ENCODE measurements around the gene LRRC7. TPM values are rescaled to one million over a fixed set of nuclear protein-coding genes. Genes with fewer than 3 reads are reported as not detected.

The LRRC7 gene
- polyA plus RNA-seq, 1 of the 3 experiments (the other 2 are of a cell fraction) = 0.02 TPM

- TF ChIP-seq, protein P1, sequence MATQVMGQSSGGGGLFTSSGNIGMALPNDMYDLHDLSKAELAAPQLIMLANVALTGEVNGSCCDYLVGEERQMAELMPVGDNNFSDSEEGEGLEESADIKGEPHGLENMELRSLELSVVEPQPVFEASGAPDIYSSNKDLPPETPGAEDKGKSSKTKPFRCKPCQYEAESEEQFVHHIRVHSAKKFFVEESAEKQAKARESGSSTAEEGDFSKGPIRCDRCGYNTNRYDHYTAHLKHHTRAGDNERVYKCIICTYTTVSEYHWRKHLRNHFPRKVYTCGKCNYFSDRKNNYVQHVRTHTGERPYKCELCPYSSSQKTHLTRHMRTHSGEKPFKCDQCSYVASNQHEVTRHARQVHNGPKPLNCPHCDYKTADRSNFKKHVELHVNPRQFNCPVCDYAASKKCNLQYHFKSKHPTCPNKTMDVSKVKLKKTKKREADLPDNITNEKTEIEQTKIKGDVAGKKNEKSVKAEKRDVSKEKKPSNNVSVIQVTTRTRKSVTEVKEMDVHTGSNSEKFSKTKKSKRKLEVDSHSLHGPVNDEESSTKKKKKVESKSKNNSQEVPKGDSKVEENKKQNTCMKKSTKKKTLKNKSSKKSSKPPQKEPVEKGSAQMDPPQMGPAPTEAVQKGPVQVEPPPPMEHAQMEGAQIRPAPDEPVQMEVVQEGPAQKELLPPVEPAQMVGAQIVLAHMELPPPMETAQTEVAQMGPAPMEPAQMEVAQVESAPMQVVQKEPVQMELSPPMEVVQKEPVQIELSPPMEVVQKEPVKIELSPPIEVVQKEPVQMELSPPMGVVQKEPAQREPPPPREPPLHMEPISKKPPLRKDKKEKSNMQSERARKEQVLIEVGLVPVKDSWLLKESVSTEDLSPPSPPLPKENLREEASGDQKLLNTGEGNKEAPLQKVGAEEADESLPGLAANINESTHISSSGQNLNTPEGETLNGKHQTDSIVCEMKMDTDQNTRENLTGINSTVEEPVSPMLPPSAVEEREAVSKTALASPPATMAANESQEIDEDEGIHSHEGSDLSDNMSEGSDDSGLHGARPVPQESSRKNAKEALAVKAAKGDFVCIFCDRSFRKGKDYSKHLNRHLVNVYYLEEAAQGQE (IDR thresholded peaks at IDR 0.05; ENCODE audit: low read depth, low read length) = no peak
These were observed 208.8 kb downstream of the LRRC7 start (continued) for GRCh38 chr1:69776555-69776954.

DNA sequence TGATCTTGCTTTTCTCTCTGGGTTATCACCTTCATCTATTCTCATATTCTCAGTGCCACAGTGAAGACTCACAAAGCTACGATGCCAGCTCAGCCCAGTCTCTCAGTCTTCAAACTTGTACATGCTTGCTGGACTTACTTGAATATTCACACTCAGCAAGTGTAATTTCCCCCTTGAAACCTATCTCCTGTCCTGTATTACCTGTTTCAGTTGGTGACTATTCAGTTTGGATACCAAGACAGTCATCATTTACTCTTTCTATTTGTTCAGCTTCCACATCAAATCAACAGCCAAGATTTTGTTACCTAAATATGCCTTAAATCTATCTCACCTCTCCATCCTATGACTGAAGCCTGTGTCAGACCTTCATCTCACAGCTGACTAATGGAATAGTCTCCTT is 209.7 kb downstream of the LRRC7 start:
- Histone ChIP-seq H3K4me2 (no peak overlapping the region), H3K4me3 (ENCODE audit: low read depth in 2 of 2, low read length in 1 of 2) (no peak overlapping the region), H4K20me1 (ENCODE audit: insufficient read depth) (no peaks in the 10 kb centered on the region), H3K9ac (no peak overlapping the region), H3K27ac (ENCODE audit: low read depth in 2 of 2, low read length in 1 of 2) (no peak overlapping the region), H3K79me2 (ENCODE audit: insufficient read depth) (no peaks in the 10 kb centered on the region), H2AFZ (ENCODE audit: low read depth) (no peak overlapping the region), H3K36me3 (replicated peaks in 1 of 2; ENCODE audit: control insufficient read depth in 1 of 2, insufficient read depth in 2 of 2, low read length in 1 of 2) (no peaks in the 10 kb centered on the region), H3K9me2 (no peaks in the 10 kb centered on the region), H3K9me3 (no peaks in the 10 kb centered on the region), H3K27me3 (ENCODE audit: insufficient read depth) (no peaks in the 10 kb centered on the region; the same call in 1 of the 2 replicates), H3K4me1 (ENCODE audit: control insufficient read depth in 1 of 2, insufficient read depth in 2 of 2, low read depth in 1 of 2, low read length in 1 of 2) (no peaks in the 10 kb centered on the region), H3F3A (replicated peaks; ENCODE audit: insufficient read depth) (no peaks in the 10 kb centered on the region)
- ChIA-PET CTCF (interaction anchor here (1.2 to 2.2 kb wide), 2 partner anchors 11 to 13 kb away, joined by 3 to 8 read pairs; no protein-coding TSS in a partner anchor), POLR2A (no interaction called here)
- DNase-seq = no peak
- TF ChIP-seq USF1 (IDR thresholded peaks at IDR 0.05; ENCODE audit: borderline replicate concordance, low read depth) (no peak), MAX (IDR thresholded peaks at IDR 0.05; ENCODE audit: low read depth) (no peak), RFX5 (IDR thresholded peaks at IDR 0.05; ENCODE audit: low read length) (no peak), FOXJ3 (CRISPR knock-in tag; IDR thresholded peaks at IDR 0.05) (no peak), NFIC (IDR thresholded peaks at IDR 0.05; ENCODE audit: borderline replicate concordance) (no peak), EP300 (IDR thresholded peaks at IDR 0.05; ENCODE audit: borderline replicate concordance in 1 of 2, low read depth in 1 of 2, low read length in 1 of 2) (no peak), SIN3A (IDR thresholded peaks at IDR 0.05; ENCODE audit: borderline replicate concordance, low read depth, low read length) (no peak), FOXM1 (IDR thresholded peaks at IDR 0.05; ENCODE audit: low read depth) (no peak), NRF1 (IDR thresholded peaks at IDR 0.05; ENCODE audit: low read depth, low read length) (no peak), RAD21 (IDR thresholded peaks at IDR 0.05; ENCODE audit: low read length) (no peak), YY1 (IDR thresholded peaks at IDR 0.05; ENCODE audit: low read depth) (no peak), TAF1 (IDR thresholded peaks at IDR 0.05; ENCODE audit: borderline replicate concordance, low read depth, low read length) (no peak), FOSL2 (IDR thresholded peaks at IDR 0.05; ENCODE audit: borderline replicate concordance, low read depth) (no peak)
- TF ChIP-seq, protein P1 (IDR thresholded peaks at IDR 0.05; ENCODE audit: low read depth, low read length) = no peak
- TF ChIP-seq, protein P2, sequence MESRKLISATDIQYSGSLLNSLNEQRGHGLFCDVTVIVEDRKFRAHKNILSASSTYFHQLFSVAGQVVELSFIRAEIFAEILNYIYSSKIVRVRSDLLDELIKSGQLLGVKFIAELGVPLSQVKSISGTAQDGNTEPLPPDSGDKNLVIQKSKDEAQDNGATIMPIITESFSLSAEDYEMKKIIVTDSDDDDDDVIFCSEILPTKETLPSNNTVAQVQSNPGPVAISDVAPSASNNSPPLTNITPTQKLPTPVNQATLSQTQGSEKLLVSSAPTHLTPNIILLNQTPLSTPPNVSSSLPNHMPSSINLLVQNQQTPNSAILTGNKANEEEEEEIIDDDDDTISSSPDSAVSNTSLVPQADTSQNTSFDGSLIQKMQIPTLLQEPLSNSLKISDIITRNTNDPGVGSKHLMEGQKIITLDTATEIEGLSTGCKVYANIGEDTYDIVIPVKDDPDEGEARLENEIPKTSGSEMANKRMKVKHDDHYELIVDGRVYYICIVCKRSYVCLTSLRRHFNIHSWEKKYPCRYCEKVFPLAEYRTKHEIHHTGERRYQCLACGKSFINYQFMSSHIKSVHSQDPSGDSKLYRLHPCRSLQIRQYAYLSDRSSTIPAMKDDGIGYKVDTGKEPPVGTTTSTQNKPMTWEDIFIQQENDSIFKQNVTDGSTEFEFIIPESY (IDR thresholded peaks at IDR 0.05; ENCODE audit: borderline replicate concordance, low read depth) = no peak
- TF ChIP-seq, protein P3, sequence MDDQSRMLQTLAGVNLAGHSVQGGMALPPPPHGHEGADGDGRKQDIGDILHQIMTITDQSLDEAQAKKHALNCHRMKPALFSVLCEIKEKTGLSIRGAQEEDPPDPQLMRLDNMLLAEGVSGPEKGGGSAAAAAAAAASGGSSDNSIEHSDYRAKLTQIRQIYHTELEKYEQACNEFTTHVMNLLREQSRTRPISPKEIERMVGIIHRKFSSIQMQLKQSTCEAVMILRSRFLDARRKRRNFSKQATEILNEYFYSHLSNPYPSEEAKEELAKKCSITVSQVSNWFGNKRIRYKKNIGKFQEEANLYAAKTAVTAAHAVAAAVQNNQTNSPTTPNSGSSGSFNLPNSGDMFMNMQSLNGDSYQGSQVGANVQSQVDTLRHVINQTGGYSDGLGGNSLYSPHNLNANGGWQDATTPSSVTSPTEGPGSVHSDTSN (IDR thresholded peaks at IDR 0.05) = no peak
- 33% methylated on average over 1 of the region's 1 CpG for WGBS (ENCODE audit: low lambda C conversion rate)

Data from SK-N-SH (cell line).